Endometrial microvascular endothelial cells (primary cell): ENCODE measurements around the gene ADAR. TPM values are rescaled to one million over a fixed set of nuclear protein-coding genes. Genes with fewer than 3 reads are reported as not detected.

Source experiments
- in situ Hi-C: cut with HindIII; loops from 2 replicates; pipeline ENCODE4 v1.10.0; 2017; ENCODE audit warnings: low sequenced_read_pairs, low pct_unique_long_range_greater_than_20kb; ENCODE audit errors: inconsistent ontology term
- total RNA-seq: library from RNA; depleted of rRNA; stranded (reverse); fragments of >200 nt; gene quantifications from one replicate; pipeline ENCODE4 v1.2.3, GENCODE V29; 2015; ENCODE audit errors: inconsistent ontology term

Gene ADAR
- total RNA-seq, 1 donor from 2014 or later, result 107 TPM

DNA sequence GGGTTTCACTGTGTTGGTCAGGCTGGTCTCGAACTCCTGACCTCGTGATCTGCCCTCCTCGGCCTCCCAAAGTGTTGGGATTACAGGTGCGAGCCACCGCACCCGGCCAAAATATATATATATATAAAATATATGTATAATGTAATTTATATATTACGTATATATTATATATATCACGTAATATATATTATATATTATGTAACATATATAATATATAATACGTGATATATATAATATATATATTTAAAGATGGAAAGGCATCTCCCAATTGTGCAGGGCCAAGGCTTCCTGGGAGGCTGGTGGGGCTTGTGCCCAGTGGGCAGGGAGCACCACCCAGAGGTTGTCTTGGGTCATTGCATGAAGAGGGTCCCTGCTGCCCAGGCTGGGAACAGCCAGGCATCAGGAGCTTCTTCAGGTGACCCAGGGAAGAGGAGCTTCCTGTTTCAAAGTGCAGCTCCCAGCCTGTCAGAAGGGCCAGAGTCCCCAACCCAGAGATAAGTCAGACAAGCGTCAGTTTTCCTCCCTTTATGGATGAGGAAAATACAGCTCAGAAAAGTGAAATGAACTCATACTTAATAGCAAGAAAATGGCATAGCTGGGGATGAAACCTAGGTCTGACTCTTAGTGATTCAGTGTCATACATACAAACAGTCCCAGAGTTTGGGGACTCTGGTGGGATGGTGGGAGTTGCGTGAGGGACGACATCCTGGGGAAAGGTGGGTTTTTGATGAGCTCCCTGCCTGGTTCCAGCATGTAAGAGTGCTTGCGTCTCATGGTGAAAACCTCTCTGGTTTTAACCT is 61.5 kb downstream of the ADAR start:
- in situ Hi-C loops, result no loop called here

DNA sequence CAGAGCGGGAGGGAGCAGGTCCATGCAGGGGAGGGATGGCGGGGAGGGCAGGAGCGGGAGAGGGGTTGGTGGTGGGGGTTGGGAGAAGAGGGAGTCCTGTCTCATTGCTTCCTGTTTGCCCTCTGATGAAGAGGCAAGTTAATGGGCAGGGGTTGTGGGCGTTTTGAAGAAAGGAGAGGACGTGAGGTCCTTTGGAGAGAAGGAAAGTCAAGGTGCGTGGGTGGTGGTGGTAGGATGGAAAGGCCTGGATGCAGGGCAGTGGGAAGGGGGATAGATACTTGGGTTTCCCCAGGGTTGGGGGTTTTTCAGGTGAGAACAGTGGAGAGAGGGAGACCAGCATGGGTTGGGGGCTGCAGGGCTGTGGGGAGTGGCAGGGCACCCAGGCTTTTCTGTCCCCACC is 66.8 kb downstream of the ADAR start:
- in situ Hi-C loops, result no loop called here

GRCh38 chr1:154539486-154540483 is 68.2 kb downstream of the ADAR start:
- in situ Hi-C loops, result no loop called here

- in situ Hi-C loops, result no loop called here
Observed at GRCh38 chr1:154536570-154536969, 71.4 kb downstream of the ADAR start.

- in situ Hi-C loops, result no loop called here
Observed at GRCh38 chr1:154533952-154534844, 73.8 kb downstream of the ADAR start.

Other genes with a start within 250 kb of the ADAR start
- 8.5 TPM for gene IL6R, start 202.8 kb downstream of the ADAR start, total RNA-seq
- gene TDRD10, start 106.0 kb downstream of the ADAR start, total RNA-seq, result 2.8 TPM
- 24.9 TPM for gene SHE, start 105.8 kb downstream of the ADAR start, total RNA-seq
- gene UBE2Q1, start 49.5 kb downstream of the ADAR start, total RNA-seq, result 34.8 TPM
- gene CHRNB2, start 40.4 kb downstream of the ADAR start, total RNA-seq, result not detected